MM.1S (cell line): ENCODE data around the gene SEPTIN5.

ENCODE experiments used
- CTCF ChIP-seq: fragments of 300-600 bp; sonication (generic); IDR thresholded peaks from 2 replicates; pipeline ENCODE4 v1.5.1; 2016; ENCODE audit warnings: antibody characterized with exemption, low read length, mixed read lengths
- EZH2 ChIP-seq: fragments of 300-600 bp; sonication (generic); optimal IDR thresholded peaks from 2 replicates; pipeline ENCODE3; 2017; ENCODE audit warnings: low read depth, mild to moderate bottlenecking, antibody characterized with exemption, low read length, mixed read lengths
- EZH2phosphoT487 ChIP-seq: fragments of 300-600 bp; sonication (generic); IDR thresholded peaks from 2 replicates; pipeline ENCODE4 v1.6.1; 2018; ENCODE audit warnings: antibody characterized with exemption, low read length

DNA sequence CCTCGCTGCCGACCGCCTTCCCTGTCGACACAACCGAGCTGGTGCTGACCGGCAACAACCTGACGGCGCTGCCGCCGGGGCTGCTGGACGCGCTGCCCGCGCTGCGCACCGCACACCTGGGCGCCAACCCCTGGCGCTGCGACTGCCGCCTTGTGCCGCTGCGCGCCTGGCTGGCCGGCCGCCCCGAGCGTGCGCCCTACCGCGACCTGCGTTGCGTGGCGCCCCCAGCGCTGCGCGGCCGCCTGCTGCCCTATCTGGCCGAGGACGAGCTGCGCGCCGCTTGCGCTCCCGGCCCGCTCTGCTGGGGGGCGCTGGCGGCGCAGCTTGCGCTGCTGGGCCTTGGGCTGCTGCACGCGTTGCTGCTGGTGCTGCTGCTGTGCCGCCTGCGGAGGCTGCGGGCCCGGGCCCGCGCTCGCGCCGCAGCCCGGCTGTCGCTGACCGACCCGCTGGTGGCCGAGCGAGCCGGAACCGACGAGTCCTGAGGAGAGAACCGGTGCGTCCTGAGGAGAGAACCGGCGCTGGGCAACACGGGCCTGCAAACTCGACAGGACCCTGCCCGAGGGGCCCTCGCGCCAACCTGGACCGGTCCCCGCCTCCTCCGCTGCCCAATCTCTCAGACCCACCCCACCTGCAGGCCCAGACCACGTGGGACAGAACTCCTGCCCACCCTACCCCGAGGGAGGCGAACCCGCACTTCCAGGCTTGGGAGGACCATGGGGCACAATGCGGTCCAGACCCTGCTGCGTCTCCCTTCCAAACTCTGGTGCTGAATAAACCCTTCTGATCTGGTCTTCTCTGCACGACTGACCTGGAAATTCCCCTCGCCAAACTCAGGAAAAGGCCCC is 9.9 kb downstream of the SEPTIN5 start:
- no peak for TF ChIP-seq CTCF
- no peak for TF ChIP-seq EZH2
- TF ChIP-seq EZH2phosphoT487: no peak
